HCT116 (cell line): ENCODE results near the gene ITFG1. TPM values are rescaled to one million over a fixed set of nuclear protein-coding genes. Genes with fewer than 3 reads are reported as not detected.

Experiments
- ATAC-seq: fragments of 200-7000 bp; cut with Tn5 transposase; 2 replicates; pipeline ENCODE4 v1.9.1; 2020; ENCODE audit warnings: mild to moderate bottlenecking, moderate library complexity
- BruUV-seq: library from RNA; stranded (reverse); fragments of 400-500 nt; replicated peaks from 2 replicates; lab custom pipeline; 2021; lab: Mats Ljungman, UMichigan
- CTCF ChIA-PET: fragments of 300-600 bp; sonication (Branson Sonifier 250); formaldehyde crosslinking; loops from one replicate; lab custom pipeline; 2021; ENCODE audit warnings: antibody characterized with exemption; lab: Charles Lee
- POLR2A ChIA-PET: fragments of 300-600, 350-600 bp; sonication (Branson Sonifier 250); formaldehyde crosslinking; loops from one replicate; lab custom pipeline; 2021; ENCODE audit warnings: antibody characterized with exemption; lab: Charles Lee
- RAD21 ChIA-PET, 2 experiments: fragments of 300-600 bp; sonication (Branson Sonifier 250); formaldehyde crosslinking; loops; one replicate each; lab custom pipeline; 2023; ENCODE audit warnings: low total read pairs in 2 of 2; ENCODE audit not compliant: uncharacterized antibody in 2 of 2, unreplicated experiment in 2 of 2, low non-redundant PET in 1 of 2; lab: Charles Lee
- DNase-seq: peaks from one replicate; pipeline ENCODE4 v3.0.0-alpha.2; 2010; ENCODE audit warnings: low read depth, low spot score
- H2AFZ ChIP-seq: fragments of 200-600 bp; shearing (Covaris generic), sonication (generic); 2 replicates; pipeline ENCODE4 v1.6.1; 2017; ENCODE audit warnings: low read depth, mixed run types, mixed read lengths, antibody characterized with exemption, low read length; ENCODE audit not compliant: poor library complexity, severe bottlenecking
- H3K27ac ChIP-seq: 2 replicates; pipeline ENCODE4 v1.5.1; 2012; ENCODE audit warnings: low read depth, low read length
- H3K27me3 ChIP-seq: fragments of 200-600 bp; sonication (generic); 2 replicates; pipeline ENCODE4 v1.6.1; 2016; ENCODE audit warnings: mixed run types, low read length, mixed read lengths; ENCODE audit not compliant: insufficient read depth
- H3K36me3 ChIP-seq, 2 experiments: fragments of 200-500 bp in 1 of 2; fragments of 200-600 bp in 1 of 2; sonication (Bioruptor generic) in 1 of 2; sonication (generic) in 1 of 2; 2 replicates each; pipeline versions ENCODE4 v1.5.1 to v1.6.1; 2014 to 2016; ENCODE audit warnings: low read length in 2 of 2, inconsistent platforms in 1 of 2, mixed read lengths in 1 of 2, mixed run types in 1 of 2; ENCODE audit not compliant: insufficient read depth in 2 of 2, control insufficient read depth in 1 of 2
- H3K4me1 ChIP-seq, 2 experiments: fragments of 200-600 bp in 1 of 2; sonication (generic) in 1 of 2; 2 replicates each; pipeline versions ENCODE4 v1.5.1 to v1.6.1; 2012 to 2017; ENCODE audit warnings: low read length in 2 of 2, inconsistent platforms in 1 of 2, mild to moderate bottlenecking in 1 of 2, mixed read lengths in 1 of 2, mixed run types in 1 of 2, moderate library complexity in 1 of 2; ENCODE audit not compliant: insufficient read depth in 2 of 2, control insufficient read depth in 1 of 2
- H3K4me2 ChIP-seq: fragments of 200-600 bp; sonication (generic); 2 replicates; pipeline ENCODE4 v1.6.1; 2017; ENCODE audit warnings: mixed run types, low read length, mixed read lengths
- H3K4me3 ChIP-seq, 2 experiments: fragments of 200-600 bp in 1 of 2; sonication (generic) in 1 of 2; replicated peaks in 1 of 2; 2 replicates each; pipeline ENCODE4 v1.5.1; 2011 to 2016; ENCODE audit warnings: low read length in 2 of 2, control low read depth in 1 of 2, low read depth in 1 of 2, mild to moderate bottlenecking in 1 of 2, mixed read lengths in 1 of 2, mixed run types in 1 of 2
- H3K79me2 ChIP-seq: fragments of 200-600 bp; sonication (generic); 2 replicates; pipeline ENCODE4 v1.6.1; 2017; ENCODE audit warnings: mild to moderate bottlenecking, mixed run types, low read length, moderate library complexity, mixed read lengths; ENCODE audit not compliant: insufficient read depth
- H3K9ac ChIP-seq: fragments of 200-600 bp; sonication (generic); 2 replicates; pipeline ENCODE4 v1.6.1; 2016; ENCODE audit warnings: low read length, mixed read lengths
- H3K9me2 ChIP-seq: fragments of 200-600 bp; sonication (generic), shearing (Covaris generic); 2 replicates; pipeline ENCODE4 v1.6.1; 2017; ENCODE audit warnings: mixed run types, mild to moderate bottlenecking, moderate library complexity; ENCODE audit not compliant: insufficient read depth
- H3K9me3 ChIP-seq, 2 experiments: fragments of 200-500 bp in 1 of 2; fragments of 200-600 bp in 1 of 2; sonication (Bioruptor generic) in 1 of 2; sonication (generic) in 1 of 2; 2 replicates each; pipeline ENCODE4 v1.6.1; 2014 to 2017; ENCODE audit warnings: low read length in 2 of 2, mixed read lengths in 2 of 2, inconsistent platforms in 1 of 2, low read depth in 1 of 2, mild to moderate bottlenecking in 1 of 2, mixed run types in 1 of 2, moderate library complexity in 1 of 2; ENCODE audit not compliant: control insufficient read depth in 1 of 2, insufficient read depth in 1 of 2
- H4K20me1 ChIP-seq: fragments of 200-600 bp; sonication (generic), shearing (Covaris generic); 2 replicates; pipeline ENCODE4 v1.6.1; 2017; ENCODE audit warnings: mixed run types, mild to moderate bottlenecking, moderate library complexity; ENCODE audit not compliant: insufficient read depth
- CEBPB ChIP-seq: IDR thresholded peaks from 2 replicates; pipeline ENCODE4 v1.6.1; 2012; ENCODE audit warnings: low read depth
- EZH2 ChIP-seq: fragments of 200-600 bp; sonication (generic); IDR thresholded peaks from 2 replicates; pipeline ENCODE4 v1.6.1; 2017; ENCODE audit warnings: antibody characterized with exemption, mixed run types
- EZH2phosphoT487 ChIP-seq: fragments of 200-600 bp; IDR thresholded peaks from 2 replicates; pipeline ENCODE4 v1.6.1; 2018; ENCODE audit warnings: antibody characterized with exemption, borderline replicate concordance
- FOSL1 ChIP-seq: IDR thresholded peaks from 2 replicates; pipeline ENCODE4 v1.6.1; 2012; ENCODE audit warnings: low read depth
- JUND ChIP-seq: IDR thresholded peaks from 2 replicates; pipeline ENCODE4 v1.6.1; 2012
- REST ChIP-seq: IDR thresholded peaks from 2 replicates; pipeline ENCODE4 v1.6.1; 2012; ENCODE audit warnings: low read depth
- SRF ChIP-seq: IDR thresholded peaks from 2 replicates; pipeline ENCODE4 v1.6.1; 2012; ENCODE audit warnings: low read depth
- ZNF274 ChIP-seq: fragments of 200-500 bp; sonication (Bioruptor generic); IDR thresholded peaks from 2 replicates; pipeline ENCODE4 v1.6.1; 2014; ENCODE audit warnings: mild to moderate bottlenecking, low read depth, low read length, inconsistent platforms
- intact Hi-C: fragments of 100-400 bp; cut with micrococcal nuclease; formaldehyde crosslinking; loops from 2 replicates; pipeline ENCODE4 v1.10.0; 2022
- total RNA-seq: library from RNA; stranded (reverse); gene quantifications from one replicate; pipeline ENCODE4 v1.2.1, GENCODE V29; 2021; ENCODE audit not compliant: unreplicated experiment
- TF ChIP-seq, protein P1 (sequence below): IDR thresholded peaks from 2 replicates; pipeline ENCODE4 v1.6.1; 2011; ENCODE audit warnings: mild to moderate bottlenecking, low read length, moderate library complexity; ENCODE audit not compliant: insufficient replicate concordance; ENCODE audit errors: extremely low read depth

The ITFG1 gene
- total RNA-seq, 1 experiment from 2014 or later: 24.9 TPM

DNA sequence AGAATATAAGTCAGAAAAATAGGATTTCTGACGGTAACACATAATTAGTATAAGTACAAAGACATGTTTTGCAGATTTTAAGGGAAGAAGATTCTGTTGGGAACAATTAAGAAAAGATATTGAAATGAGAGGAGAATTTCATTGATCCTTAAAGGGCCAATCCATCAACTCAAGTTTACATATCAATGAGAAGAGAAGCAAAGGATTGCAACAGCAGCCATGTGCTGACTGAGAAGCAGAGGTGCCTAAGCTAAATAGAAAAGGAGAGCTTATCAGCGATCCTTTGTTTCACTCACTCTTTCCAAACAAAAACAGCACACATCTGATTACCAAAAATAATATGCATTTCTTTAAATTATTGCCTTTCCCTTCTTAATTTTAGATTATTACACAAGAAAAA is 94.6 kb downstream of the ITFG1 start:
- no peaks in the 10 kb centered on the region for H3K4me1 ChIP-seq
- H3K27me3 ChIP-seq: no peaks in the 10 kb centered on the region
- H3K9ac ChIP-seq: no peak overlapping the region
- no peak overlapping the region for H3K4me3 ChIP-seq
- H3K9me3 ChIP-seq: no peaks in the 10 kb centered on the region
- H3K4me2 ChIP-seq: no peak overlapping the region
- H3K79me2 ChIP-seq: no peaks in the 10 kb centered on the region
- ChIA-PET CTCF (no interaction called here), RAD21 (no interaction called here), POLR2A (no interaction called here)
- H4K20me1 ChIP-seq: no peaks in the 10 kb centered on the region
- ATAC-seq (no peak), DNase-seq (no peak)
- no peaks in the 10 kb centered on the region for H3K9me2 ChIP-seq
- no peak overlapping the region for H2AFZ ChIP-seq
- TF ChIP-seq FOSL1 (no peak), JUND (no peak)
- intact Hi-C loops: no loop called here
- no peaks in the 10 kb centered on the region for H3K36me3 ChIP-seq
- no TSS peak for BruUV-seq
- no peak overlapping the region for H3K27ac ChIP-seq

GRCh38 chr16:47363761-47364160 is 97.1 kb downstream of the ITFG1 start:
- Histone ChIP-seq H3K27me3 (no peaks in the 10 kb centered on the region), H3K36me3 (no peaks in the 10 kb centered on the region), H3K79me2 (no peaks in the 10 kb centered on the region), H3K9me2 (no peaks in the 10 kb centered on the region), H3K4me2 (no peak overlapping the region), H3K4me1 (peaks cover 0 to 9% of the 10 kb centered on the region in 2 experiments; a peak in 2 of 4 replicates), H2AFZ (no peak overlapping the region), H3K4me3 (no peak overlapping the region), H3K9ac (no peak overlapping the region), H4K20me1 (no peaks in the 10 kb centered on the region), H3K9me3 (no peaks in the 10 kb centered on the region), H3K27ac (no peak overlapping the region)
- ChIA-PET CTCF (no interaction called here), POLR2A (no interaction called here), RAD21 (no interaction called here)
- ATAC-seq: no peak
- no TSS peak for BruUV-seq
- intact Hi-C loops: no loop called here
- DNase-seq: no peak
- no peak for TF ChIP-seq ZNF274

GRCh38 chr16:47359478-47359877 is 101.4 kb downstream of the ITFG1 start:
- no peaks in the 10 kb centered on the region for H3K9me2 ChIP-seq
- H3K27ac ChIP-seq: no peak overlapping the region
- no peak overlapping the region for H3K4me3 ChIP-seq
- DNase-seq: no peak
- H3K4me2 ChIP-seq: no peak overlapping the region
- no TSS peak for BruUV-seq
- H2AFZ ChIP-seq: no peak overlapping the region
- intact Hi-C loops: no loop called here
- H4K20me1 ChIP-seq: no peaks in the 10 kb centered on the region
- no peaks in the 10 kb centered on the region for H3K9me3 ChIP-seq
- H3K36me3 ChIP-seq: no peaks in the 10 kb centered on the region
- CTCF ChIA-PET: no interaction called here
- RAD21 ChIA-PET: no interaction called here
- ATAC-seq: no peak
- H3K27me3 ChIP-seq: no peaks in the 10 kb centered on the region
- POLR2A ChIA-PET: no interaction called here
- H3K4me1 ChIP-seq: peaks cover 0 to 11% of the 10 kb centered on the region in 2 experiments; a peak in 2 of 4 replicates
- H3K79me2 ChIP-seq: no peaks in the 10 kb centered on the region
- no peak overlapping the region for H3K9ac ChIP-seq
- TF ChIP-seq CEBPB (no peak), SRF (no peak), ZNF274 (no peak), REST (no peak), EZH2 (no peak), EZH2phosphoT487 (no peak)
- TF ChIP-seq, protein P1, sequence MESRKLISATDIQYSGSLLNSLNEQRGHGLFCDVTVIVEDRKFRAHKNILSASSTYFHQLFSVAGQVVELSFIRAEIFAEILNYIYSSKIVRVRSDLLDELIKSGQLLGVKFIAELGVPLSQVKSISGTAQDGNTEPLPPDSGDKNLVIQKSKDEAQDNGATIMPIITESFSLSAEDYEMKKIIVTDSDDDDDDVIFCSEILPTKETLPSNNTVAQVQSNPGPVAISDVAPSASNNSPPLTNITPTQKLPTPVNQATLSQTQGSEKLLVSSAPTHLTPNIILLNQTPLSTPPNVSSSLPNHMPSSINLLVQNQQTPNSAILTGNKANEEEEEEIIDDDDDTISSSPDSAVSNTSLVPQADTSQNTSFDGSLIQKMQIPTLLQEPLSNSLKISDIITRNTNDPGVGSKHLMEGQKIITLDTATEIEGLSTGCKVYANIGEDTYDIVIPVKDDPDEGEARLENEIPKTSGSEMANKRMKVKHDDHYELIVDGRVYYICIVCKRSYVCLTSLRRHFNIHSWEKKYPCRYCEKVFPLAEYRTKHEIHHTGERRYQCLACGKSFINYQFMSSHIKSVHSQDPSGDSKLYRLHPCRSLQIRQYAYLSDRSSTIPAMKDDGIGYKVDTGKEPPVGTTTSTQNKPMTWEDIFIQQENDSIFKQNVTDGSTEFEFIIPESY: no peak
